GM23338 (cell line): Measurements from ENCODE around the gene SPTLC2.

Experiments
- CREB1 ChIP-seq: fragments of 250-450 bp; sonication (Bioruptor Pico); IDR thresholded peaks from 2 replicates; pipeline ENCODE4 v1.5.0; 2020; ENCODE audit warnings: low read depth, mild to moderate bottlenecking, moderate library complexity
- CTCF ChIP-seq, 2 experiments: fragments of 200-600 bp in 1 of 2; sonication (generic) in 1 of 2; conservative IDR thresholded peaks; 2 replicates each; pipeline versions ENCODE4 v1.5.1 to v1.6.1; 2016 to 2017; ENCODE audit warnings: antibody characterized with exemption in 2 of 2, low read depth in 2 of 2, mild to moderate bottlenecking in 2 of 2, moderate library complexity in 1 of 2
- ETS1 ChIP-seq: IDR thresholded peaks from 2 replicates; pipeline ENCODE4 v1.6.1; 2016; ENCODE audit warnings: antibody characterized with exemption
- EZH2 ChIP-seq: fragments of 200-600 bp; sonication (generic); IDR thresholded peaks from one replicate; pipeline ENCODE4 v1.8.0; 2017; ENCODE audit warnings: antibody characterized with exemption, mild to moderate bottlenecking, low read depth; ENCODE audit not compliant: unreplicated experiment
- EZH2phosphoT487 ChIP-seq: fragments of 200-600 bp; sonication (generic); IDR thresholded peaks from one replicate; pipeline ENCODE4 v1.8.1; 2018; ENCODE audit warnings: antibody characterized with exemption; ENCODE audit not compliant: unreplicated experiment
- JUNB ChIP-seq: IDR thresholded peaks from one replicate; pipeline ENCODE4 v1.6.1; 2016; ENCODE audit warnings: antibody characterized with exemption; ENCODE audit not compliant: unreplicated experiment
- NANOG ChIP-seq: IDR thresholded peaks from 2 replicates; pipeline ENCODE4 v1.6.1; 2016; ENCODE audit warnings: antibody characterized with exemption, borderline replicate concordance
- POLR2AphosphoS5 ChIP-seq: IDR thresholded peaks from 2 replicates; pipeline ENCODE4 v1.6.1; 2016; ENCODE audit warnings: antibody characterized with exemption, low read depth
- REST ChIP-seq: IDR thresholded peaks from one replicate; pipeline ENCODE4 v1.6.1; 2018; ENCODE audit warnings: antibody characterized with exemption; ENCODE audit not compliant: unreplicated experiment
- ZNF331 ChIP-seq: fragments of 250-450 bp; sonication (Bioruptor Pico); IDR thresholded peaks from 2 replicates; pipeline ENCODE4 v1.5.0; 2020; ENCODE audit warnings: low read depth, mild to moderate bottlenecking, moderate library complexity

- no peak for TF ChIP-seq EZH2
- TF ChIP-seq CTCF (conservative IDR thresholded peaks at IDR 0.05; ENCODE audit: low read depth in 2 of 2), result no peak
- TF ChIP-seq EZH2phosphoT487, result no peak
- TF ChIP-seq REST, result no peak
- no peak for TF ChIP-seq POLR2AphosphoS5
- TF ChIP-seq ETS1, result no peak
- TF ChIP-seq JUNB, result no peak
- no peak for TF ChIP-seq CREB1
- TF ChIP-seq NANOG, result no peak
- no peak for TF ChIP-seq ZNF331 (CRISPR knock-in tag)
These were observed 126.0 kb downstream of the SPTLC2 start for GRCh38 chr14:77490347-77490986.
